HG03066 (cell line): ENCODE data around the gene ERICH4.

Source experiments
- ATAC-seq: cut with Tn5 transposase; IDR thresholded peaks from one replicate; pipeline ENCODE4 v1.9.1; 2021; ENCODE audit warnings: low read depth; ENCODE audit not compliant: unreplicated experiment

Gene ERICH4

GRCh38 chr19:41413947-41414346, 29.0 kb upstream of the ERICH4 start:
- ATAC-seq, result no peak

DNA sequence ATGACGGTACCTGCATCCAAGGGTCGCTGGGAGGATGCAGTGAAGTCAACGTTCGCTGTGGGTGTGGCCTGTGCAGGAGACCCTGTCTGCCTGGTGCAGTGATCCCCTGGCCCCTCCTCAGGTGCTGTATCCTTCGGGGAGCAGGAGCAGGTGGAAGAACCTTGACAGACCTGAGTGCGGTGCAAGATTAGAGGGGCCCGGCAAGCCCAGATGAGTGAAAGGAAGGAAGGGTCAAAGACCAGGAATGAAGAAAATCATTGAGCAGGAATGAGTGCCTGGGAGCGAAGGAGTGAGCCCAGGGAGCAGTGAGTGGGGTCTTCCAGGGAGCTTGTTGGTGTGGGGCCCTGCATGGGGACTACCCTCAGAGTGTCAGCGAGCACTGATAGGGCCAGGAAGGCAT, 28.5 kb upstream of the ERICH4 start:
- no peak for ATAC-seq

- ATAC-seq, result no peak
These were observed 27.8 kb upstream of the ERICH4 start for GRCh38 chr19:41415154-41415571.

- ATAC-seq, result no peak
These were observed 26.7 kb upstream of the ERICH4 start for GRCh38 chr19:41416194-41416674.

DNA sequence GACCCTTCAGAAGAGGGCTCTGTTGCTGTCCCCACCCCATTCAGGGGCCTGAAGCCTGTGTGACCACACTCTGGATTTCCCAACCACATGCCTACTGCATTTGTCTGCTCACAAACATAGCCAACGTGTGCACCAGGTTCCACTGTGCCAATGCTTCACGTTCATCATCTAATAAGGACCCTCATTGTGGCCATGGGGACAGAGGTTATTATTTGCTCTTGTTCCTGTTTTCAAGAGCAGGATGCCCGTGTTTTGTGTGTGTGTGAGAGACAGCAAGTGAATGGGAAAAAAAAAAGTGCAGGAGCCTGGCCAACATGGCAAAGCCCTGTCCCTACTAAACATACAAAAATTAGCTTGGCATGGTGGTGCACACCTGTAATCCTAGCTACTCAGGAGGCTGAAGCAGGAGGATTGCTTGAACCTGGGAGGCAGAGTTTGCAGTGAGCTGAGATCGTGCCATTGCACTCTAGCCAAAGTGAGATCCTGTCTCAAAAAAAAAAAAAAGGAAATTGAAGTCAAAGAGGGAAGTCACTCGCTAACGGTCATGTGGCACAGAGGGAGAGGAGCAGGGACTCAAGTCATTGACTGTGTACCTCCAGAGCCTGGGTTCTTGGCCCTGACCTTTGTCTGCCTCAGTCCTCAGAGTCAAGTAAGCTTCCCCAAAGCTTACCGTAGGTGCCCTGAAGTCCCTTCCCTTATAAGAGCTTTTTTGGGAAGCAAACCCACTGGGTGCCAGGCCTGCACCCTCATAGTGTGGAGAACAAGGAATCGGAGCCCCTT, 22.7 kb upstream of the ERICH4 start:
- ATAC-seq, result no peak

DNA sequence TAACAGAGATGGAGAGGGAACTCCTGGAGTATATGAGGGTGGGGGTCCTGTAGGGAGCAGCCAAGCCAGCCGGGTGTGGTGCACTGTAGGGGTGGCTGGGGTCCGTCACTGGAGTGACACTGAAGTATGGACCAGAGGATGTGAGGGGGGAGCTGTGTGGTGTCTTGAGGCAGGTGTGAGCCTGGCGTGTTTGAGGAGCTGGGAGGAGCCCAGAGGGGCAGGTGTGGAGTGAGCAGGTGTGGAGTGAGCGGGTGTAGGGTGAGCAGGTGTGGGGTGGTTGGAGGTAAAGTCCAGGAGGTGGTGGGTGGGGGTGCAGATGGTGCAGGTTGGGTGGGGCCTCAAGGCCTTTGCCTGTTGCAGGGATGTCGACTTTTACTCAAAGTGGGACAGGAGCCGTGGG, 21.6 kb upstream of the ERICH4 start:
- no peak for ATAC-seq

DNA sequence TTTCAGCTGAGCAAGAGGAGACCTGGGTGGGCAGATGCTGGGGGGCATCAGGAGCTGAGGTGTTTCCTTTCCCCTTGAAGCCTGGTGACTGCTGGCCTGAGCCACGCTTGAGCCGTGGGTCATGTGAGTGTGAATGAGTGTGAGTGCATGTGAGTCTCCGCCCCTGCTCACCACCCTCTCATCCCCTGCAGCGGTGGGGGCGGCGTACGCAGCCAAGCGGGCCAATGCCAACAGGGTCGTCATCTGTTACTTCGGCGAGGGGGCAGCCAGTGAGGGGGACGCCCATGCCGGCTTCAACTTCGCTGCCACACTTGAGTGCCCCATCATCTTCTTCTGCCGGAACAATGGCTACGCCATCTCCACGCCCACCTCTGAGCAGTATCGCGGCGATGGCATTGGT, 21.0 kb upstream of the ERICH4 start:
- ATAC-seq, result no peak

GRCh38 chr19:41422456-41422855, 20.5 kb upstream of the ERICH4 start:
- ATAC-seq, result no peak

GRCh38 chr19:41422955-41423354, 20.0 kb upstream of the ERICH4 start:
- ATAC-seq, result no peak

GRCh38 chr19:41424335-41425173, 18.4 kb upstream of the ERICH4 start:
- no peak for ATAC-seq

- no peak for ATAC-seq
These were observed 17.5 kb upstream of the ERICH4 start for GRCh38 chr19:41425174-41426115.

- no peak for ATAC-seq
These were observed 16.7 kb upstream of the ERICH4 start for GRCh38 chr19:41426116-41426841.

DNA sequence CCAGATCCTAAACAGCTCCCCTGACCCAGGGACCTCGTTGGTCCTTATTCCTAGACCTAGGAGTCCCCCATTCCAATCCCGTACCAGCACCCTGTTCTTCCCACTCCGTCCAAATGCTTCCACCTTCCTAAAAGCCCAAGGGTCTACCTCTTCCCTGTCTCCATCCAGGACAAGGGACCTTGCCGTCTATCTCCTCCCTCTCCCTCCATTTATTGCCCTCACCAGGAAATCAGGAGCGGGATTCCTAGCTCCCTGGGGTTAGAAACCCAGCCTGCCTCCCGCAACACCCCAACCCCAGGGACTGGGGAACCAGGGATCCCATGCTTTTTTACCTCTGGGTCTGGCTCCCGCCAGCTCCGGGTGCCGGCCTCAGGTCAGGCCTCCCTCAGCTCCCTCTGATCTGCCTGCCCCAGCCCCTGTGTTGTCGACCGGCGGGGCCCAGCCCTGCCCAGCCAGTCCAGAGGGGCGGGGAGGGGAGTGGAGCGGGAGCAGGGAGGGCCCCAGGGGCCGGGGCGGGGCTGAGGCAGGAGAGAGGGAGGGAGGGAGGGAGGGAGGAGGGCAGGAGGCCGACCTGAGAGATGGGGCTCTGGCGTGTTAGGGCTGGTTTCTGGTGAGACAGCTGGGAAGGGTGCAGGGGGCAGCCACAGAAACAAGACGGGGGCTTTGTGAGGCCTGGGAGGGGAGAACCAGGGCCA, 15.9 kb upstream of the ERICH4 start, which contains the start of gene B3GNT8:
B3GNT8 (minus strand) TSS at position 423 of the 695 bp plus-strand sequence. CDS start 596 bp downstream, outside the sequence.
- no peak for ATAC-seq

- ATAC-seq, result no peak
These were observed 15.1 kb upstream of the ERICH4 start for GRCh38 chr19:41427647-41428480.

GRCh38 chr19:41428481-41428859, 14.5 kb upstream of the ERICH4 start:
- ATAC-seq, result no peak

DNA sequence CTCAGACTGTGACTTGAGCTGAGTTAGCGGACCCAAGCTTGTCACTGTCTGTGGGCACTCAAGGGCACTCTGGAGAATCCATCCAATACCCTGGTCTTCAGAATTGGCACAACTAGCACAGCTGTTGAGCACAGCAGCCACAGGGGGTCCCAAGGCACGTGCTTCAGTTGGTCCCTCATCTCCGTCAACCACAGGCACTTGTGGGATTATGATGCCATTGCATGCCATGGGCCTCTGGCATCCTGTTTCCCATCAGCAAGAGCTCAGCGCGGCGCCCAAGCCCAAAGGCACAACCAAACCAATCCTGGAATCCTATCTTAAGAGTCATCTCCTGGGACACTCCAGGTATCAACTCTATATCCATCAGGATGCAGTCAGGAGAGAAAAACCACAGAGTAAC, 12.0 kb upstream of the ERICH4 start:
- no peak for ATAC-seq

- ATAC-seq, result no peak
These were observed 11.2 kb upstream of the ERICH4 start for GRCh38 chr19:41431426-41432386.
